Stimulated activated memory B cell treated with anti-CD40 and anti-IgM and Interleukin-4, amounts not matched to agents 10 μg/mL and 1 μg/mL and 100 μg/mL, for 72 hours (primary cell): Measurements from ENCODE around the gene RHBDL3.
"Not testable (repeated sequence)": the region's sequence is repeated elsewhere in the genome, so short reads cannot be mapped to it uniquely, and the experiment has no call there.

Experiments
- ATAC-seq: fragments of 150-1000 bp; cut with Tn5 transposase; 2 replicates; pipeline ENCODE4 v1.10.0; 2021
- H3K27ac Mint-ChIP-seq: one replicate; pipeline ENCODE4 v1.8.0; 2022; ENCODE audit warnings: mild to moderate bottlenecking, mixed read lengths
- H3K27me3 Mint-ChIP-seq: one replicate; pipeline ENCODE4 v1.8.0; 2022; ENCODE audit warnings: mixed read lengths
- H3K36me3 Mint-ChIP-seq: one replicate; pipeline ENCODE4 v1.8.0; 2022; ENCODE audit warnings: mixed read lengths
- H3K4me1 Mint-ChIP-seq: one replicate; pipeline ENCODE4 v1.8.0; 2022; ENCODE audit warnings: mixed read lengths
- H3K4me3 Mint-ChIP-seq: one replicate; pipeline ENCODE4 v1.8.0; 2022; ENCODE audit warnings: mild to moderate bottlenecking, moderate library complexity, mixed read lengths
- H3K9me3 Mint-ChIP-seq: one replicate; pipeline ENCODE4 v1.8.0; 2022; ENCODE audit warnings: mixed read lengths

The RHBDL3 gene

GRCh38 chr17:32348483-32348800 lies 82.8 kb downstream of the RHBDL3 start:
- Mint-ChIP-seq H3K4me1 (peaks cover 5% of the 10 kb centered on the region), H3K36me3 (peaks cover 15% of the 10 kb centered on the region), H3K27ac (no peak overlapping the region), H3K9me3 (no peaks in the 10 kb centered on the region), H3K27me3 (no peaks in the 10 kb centered on the region), H3K4me3 (peak overlapping the region; percentile 28)
- no peak for ATAC-seq

- Mint-ChIP-seq H3K4me1 (peaks cover 11% of the 10 kb centered on the region), H3K9me3 (no peaks in the 10 kb centered on the region), H3K27ac (peak overlapping the region; percentile 99), H3K36me3 (peaks cover 15% of the 10 kb centered on the region), H3K4me3 (peak overlapping the region; percentile 92), H3K27me3 (no peaks in the 10 kb centered on the region)
- ATAC-seq: peak; percentile 39
These were observed 83.8 kb downstream of the RHBDL3 start for GRCh38 chr17:32349503-32349853.

GRCh38 chr17:32349854-32350665 lies 84.4 kb downstream of the RHBDL3 start, which contains the start of gene ZNF207:
TSS of gene ZNF207 (plus strand) at chr17:32350157. CDS start at chr17:32350286, 129 bp downstream.
- H3K9me3 Mint-ChIP-seq: no peaks in the 10 kb centered on the region
- peaks cover 17% of the 10 kb centered on the region for H3K4me1 Mint-ChIP-seq
- H3K27me3 Mint-ChIP-seq: no peaks in the 10 kb centered on the region
- peak; percentile 99 for ATAC-seq
- H3K36me3 Mint-ChIP-seq: peaks cover 20% of the 10 kb centered on the region
- peak within 1 kb of the TSS; percentile 99 for H3K27ac Mint-ChIP-seq
- H3K4me3 Mint-ChIP-seq: peak within 1 kb of the TSS; percentile 92

GRCh38 chr17:32350666-32351418 lies 85.2 kb downstream of the RHBDL3 start:
- Mint-ChIP-seq H3K9me3 (no peaks in the 10 kb centered on the region), H3K27me3 (no peaks in the 10 kb centered on the region), H3K27ac (peak overlapping the region; percentile 99), H3K4me1 (peaks cover 25% of the 10 kb centered on the region), H3K4me3 (peak overlapping the region; percentile 92), H3K36me3 (peaks cover 28% of the 10 kb centered on the region)
- ATAC-seq: peak; percentile 53

- ATAC-seq, H3K27ac Mint-ChIP-seq: not testable (repeated sequence)
These were observed 87.1 kb downstream of the RHBDL3 start for GRCh38 chr17:32352734-32353133.

GRCh38 chr17:32355649-32356377 lies 90.2 kb downstream of the RHBDL3 start:
- no peak overlapping the region for H3K27ac Mint-ChIP-seq
- H3K4me3 Mint-ChIP-seq: no peak overlapping the region
- H3K36me3 Mint-ChIP-seq: peaks cover 29% of the 10 kb centered on the region
- no peaks in the 10 kb centered on the region for H3K9me3 Mint-ChIP-seq
- H3K4me1 Mint-ChIP-seq: peaks cover 38% of the 10 kb centered on the region
- ATAC-seq: no peak
- H3K27me3 Mint-ChIP-seq: no peaks in the 10 kb centered on the region

More at GRCh38 chr17:32352734-32353133, 87.1 kb downstream of the RHBDL3 start:
- not testable (repeated sequence) for H3K9me3 Mint-ChIP-seq, H3K4me3 Mint-ChIP-seq, H3K27me3 Mint-ChIP-seq
- peaks cover 36% of the 10 kb centered on the region for H3K36me3 Mint-ChIP-seq
- H3K4me1 Mint-ChIP-seq: peaks cover 32% of the 10 kb centered on the region

- Mint-ChIP-seq H3K4me1 (peaks cover 38% of the 10 kb centered on the region), H3K9me3 (no peaks in the 10 kb centered on the region), H3K27me3 (no peaks in the 10 kb centered on the region), H3K36me3 (peaks cover 34% of the 10 kb centered on the region), H3K27ac (no peak overlapping the region), H3K4me3 (no peak overlapping the region)
- no peak for ATAC-seq
These were observed 90.7 kb downstream of the RHBDL3 start for GRCh38 chr17:32356378-32356743.

DNA sequence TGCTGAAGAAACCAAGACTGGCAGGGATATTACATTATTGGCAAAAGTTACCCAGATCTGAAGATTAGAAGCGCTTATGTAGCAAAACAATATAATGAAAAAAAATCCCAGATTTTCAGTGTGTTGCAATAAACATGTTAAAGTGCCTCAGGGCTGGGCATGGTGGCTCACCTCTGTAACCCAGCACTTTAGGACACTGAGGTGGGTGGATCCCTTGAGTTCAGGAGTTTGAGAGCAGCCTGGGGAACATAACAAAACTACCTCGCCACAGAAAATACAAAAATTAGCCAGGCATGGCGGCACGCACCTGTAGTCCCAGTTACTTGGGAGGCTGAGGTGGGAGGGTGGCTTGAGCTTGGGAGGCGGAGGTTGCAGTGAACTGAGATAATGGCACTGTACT lies 91.1 kb downstream of the RHBDL3 start:
- H3K27ac Mint-ChIP-seq: no peak overlapping the region
- no peak for ATAC-seq
- no peaks in the 10 kb centered on the region for H3K9me3 Mint-ChIP-seq
- H3K4me1 Mint-ChIP-seq: peaks cover 40% of the 10 kb centered on the region
- H3K36me3 Mint-ChIP-seq: peaks cover 36% of the 10 kb centered on the region
- no peak overlapping the region for H3K4me3 Mint-ChIP-seq
- H3K27me3 Mint-ChIP-seq: no peaks in the 10 kb centered on the region

DNA sequence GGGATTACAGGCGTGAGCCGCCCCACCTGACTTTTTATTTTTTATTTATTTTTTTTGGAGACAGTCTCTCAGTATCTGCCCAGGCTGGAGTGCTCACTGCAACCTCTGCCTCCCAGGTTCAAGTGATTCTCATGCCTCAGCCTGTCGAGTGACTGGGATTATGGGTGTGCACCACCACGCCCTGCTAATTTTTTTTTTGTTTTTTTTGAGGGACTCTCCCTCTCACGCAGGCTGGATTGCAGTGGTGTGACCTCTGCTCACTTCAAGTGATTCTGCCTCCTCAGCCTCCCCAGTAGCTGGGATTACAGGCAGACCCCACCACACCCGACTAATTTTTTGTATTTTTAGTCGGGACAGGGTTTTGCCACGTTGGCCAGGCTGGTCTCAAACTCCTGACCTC lies 92.0 kb downstream of the RHBDL3 start:
- Mint-ChIP-seq H3K4me1 (peaks cover 42% of the 10 kb centered on the region), H3K27me3 (no peaks in the 10 kb centered on the region), H3K27ac (no peak overlapping the region), H3K9me3 (no peaks in the 10 kb centered on the region), H3K36me3 (peaks cover 44% of the 10 kb centered on the region), H3K4me3 (no peak overlapping the region)
- ATAC-seq: no peak

DNA sequence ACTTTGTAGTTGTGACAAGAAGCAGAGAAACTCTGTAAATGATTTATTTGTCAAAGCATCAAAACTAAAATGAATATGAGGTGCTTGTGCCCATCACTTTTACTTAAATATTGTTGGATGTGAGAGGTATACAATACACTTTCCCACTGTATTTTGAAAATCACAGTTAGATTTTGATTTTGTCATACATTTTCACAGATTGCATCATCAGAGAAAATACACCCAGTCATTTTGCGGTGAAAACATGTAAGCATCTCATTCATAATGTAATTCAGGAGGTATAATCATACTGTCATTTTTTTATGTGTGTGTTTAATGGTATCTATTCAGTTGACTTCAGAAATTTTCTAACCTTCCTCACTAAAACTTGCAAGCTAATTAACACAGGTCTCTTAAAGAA lies 95.6 kb downstream of the RHBDL3 start:
- peaks cover 17% of the 10 kb centered on the region for H3K4me1 Mint-ChIP-seq
- no peak for ATAC-seq
- peaks cover 53% of the 10 kb centered on the region for H3K36me3 Mint-ChIP-seq
- no peaks in the 10 kb centered on the region for H3K9me3 Mint-ChIP-seq
- H3K4me3 Mint-ChIP-seq: no peak overlapping the region
- H3K27ac Mint-ChIP-seq: no peak overlapping the region
- H3K27me3 Mint-ChIP-seq: no peaks in the 10 kb centered on the region

DNA sequence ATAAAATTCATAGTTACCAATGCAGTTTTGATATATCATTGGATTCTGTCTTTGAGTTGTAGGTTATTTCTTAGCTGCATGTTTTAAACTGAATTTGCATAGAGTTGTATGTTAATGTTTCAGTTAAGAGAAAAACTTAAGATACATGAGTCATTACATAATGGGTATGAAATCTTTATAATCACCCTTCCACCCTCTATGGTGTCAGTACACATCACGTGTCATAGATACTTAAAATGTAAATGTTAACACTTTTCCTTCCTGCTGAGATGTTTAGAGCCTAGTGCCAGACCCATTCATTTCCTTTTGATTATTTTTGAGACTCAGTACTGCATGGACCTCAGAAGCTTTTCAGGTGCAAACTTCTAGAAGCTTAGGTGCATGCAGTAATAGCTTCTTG lies 104.8 kb downstream of the RHBDL3 start:
- H3K27me3 Mint-ChIP-seq: no peaks in the 10 kb centered on the region
- no peaks in the 10 kb centered on the region for H3K9me3 Mint-ChIP-seq
- H3K4me1 Mint-ChIP-seq: no peaks in the 10 kb centered on the region
- H3K4me3 Mint-ChIP-seq: no peak overlapping the region
- ATAC-seq: no peak
- peaks cover 33% of the 10 kb centered on the region for H3K36me3 Mint-ChIP-seq
- no peak overlapping the region for H3K27ac Mint-ChIP-seq
